GM04503 (cell line): ENCODE measurements around the gene PRRC1.

Experiments used
- DNase-seq: peaks from one replicate; pipeline ENCODE4 v3.0.0-alpha.2; 2012; ENCODE audit warnings: low read depth

Gene PRRC1

DNA sequence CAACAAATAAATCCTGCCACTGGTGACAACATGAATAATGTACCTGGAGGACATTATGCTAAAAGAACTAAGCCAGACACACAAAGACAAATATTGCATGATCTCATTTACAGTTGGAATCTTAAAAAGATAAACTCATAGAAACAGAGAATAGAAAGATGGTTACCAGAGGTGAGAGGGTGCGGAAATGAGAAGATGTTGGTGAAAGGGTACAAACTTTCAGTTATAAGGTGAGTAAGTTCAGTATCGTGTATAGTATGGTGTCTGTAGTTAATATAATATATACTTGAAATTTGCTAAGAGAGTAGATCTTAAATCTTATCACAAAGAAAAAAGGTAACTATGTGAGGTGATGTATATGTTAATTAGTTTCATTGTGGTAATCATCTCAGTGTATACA is 63.3 kb downstream of the PRRC1 start:
- DNase-seq, result no peak

- DNase-seq, result no peak
These were observed 64.0 kb downstream of the PRRC1 start for GRCh38 chr5:127581450-127581849.

- no peak for DNase-seq
These were observed 65.4 kb downstream of the PRRC1 start for GRCh38 chr5:127582773-127583370.

GRCh38 chr5:127583866-127584265 is 66.4 kb downstream of the PRRC1 start:
- DNase-seq, result no peak

DNA sequence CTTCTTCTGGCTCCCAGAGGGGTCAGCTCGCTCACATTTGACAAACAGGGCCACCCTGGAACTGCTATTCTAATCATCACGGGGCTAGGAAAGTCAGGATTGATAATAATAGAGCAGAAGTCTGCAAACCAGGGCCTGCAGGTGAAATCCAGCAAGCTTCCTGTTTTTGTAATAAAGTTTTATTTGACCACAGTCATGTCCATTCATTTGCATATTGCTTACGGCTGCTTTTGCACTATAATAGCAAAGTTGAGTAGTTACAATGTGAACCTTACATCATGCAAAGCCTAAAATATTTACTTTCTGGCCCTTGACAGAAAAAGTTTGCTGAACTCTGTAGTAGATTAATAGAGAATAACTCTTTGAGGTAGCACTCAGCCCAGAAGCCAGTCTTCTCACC is 68.2 kb downstream of the PRRC1 start:
- DNase-seq, result no peak

DNA sequence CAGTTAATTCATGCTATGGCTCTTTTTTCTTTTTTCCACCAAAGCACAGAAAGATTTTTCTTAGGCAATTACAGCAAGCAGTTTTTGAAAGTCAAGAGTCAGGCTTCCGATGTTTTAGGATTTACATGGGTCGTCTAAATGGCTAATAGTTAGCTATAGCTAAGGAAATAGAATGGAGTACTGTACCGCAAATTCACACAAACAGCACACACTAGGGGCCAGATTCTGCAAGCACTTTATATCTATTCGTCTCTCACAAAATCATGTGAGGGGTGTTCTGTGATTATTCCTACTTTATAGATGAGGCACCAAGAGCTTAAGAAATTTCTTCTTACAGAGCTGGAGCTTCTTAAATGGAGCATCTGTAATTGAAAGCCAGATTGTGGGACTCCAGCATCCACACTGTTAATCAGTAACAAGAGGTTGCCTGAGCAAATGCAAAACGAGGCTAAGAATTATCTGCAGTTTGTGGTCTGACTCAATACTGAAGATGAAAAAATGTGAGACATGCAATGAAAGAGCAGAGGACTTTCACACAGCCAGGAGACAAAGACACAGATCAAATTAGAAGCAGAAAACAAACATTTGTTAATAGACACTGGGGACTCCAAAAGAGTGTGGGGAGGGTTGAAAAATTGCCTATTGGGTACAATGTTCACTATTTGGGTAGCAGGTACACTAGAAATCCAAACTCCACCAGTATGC is 68.8 kb downstream of the PRRC1 start:
- no peak for DNase-seq

- DNase-seq, result no peak
These were observed 69.4 kb downstream of the PRRC1 start for GRCh38 chr5:127586811-127587210.

DNA sequence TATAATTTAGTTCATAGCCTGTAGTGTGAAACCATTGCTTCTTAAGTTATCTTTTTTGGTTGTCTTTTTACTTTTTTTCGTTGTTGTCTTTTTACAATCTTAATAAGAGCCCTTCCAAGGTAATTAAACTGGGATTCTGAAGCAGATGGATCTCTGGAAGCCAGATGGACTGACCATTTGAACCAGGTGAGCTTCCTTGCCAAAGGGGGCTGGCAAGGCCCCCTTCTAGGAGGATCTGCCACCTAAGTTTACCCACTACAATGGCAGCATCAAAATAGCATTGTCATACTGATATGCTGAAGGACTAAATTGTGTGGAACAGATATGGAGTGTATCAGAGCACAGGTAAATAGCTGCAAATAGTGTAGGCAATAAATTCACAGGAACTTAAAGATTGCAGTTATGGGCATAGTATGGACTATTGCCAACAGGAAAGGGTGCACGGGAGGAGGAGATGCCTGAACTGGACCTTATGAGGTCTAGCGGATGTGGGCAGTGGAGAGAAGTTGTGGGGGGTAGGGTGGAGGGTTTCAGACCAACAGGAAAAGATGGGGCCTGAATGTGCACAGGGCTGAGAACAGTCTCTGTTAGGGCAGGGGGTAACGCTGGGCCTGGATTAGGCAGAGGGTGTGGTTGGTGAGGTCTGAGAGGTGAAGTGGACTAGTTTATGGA is 69.9 kb downstream of the PRRC1 start:
- no peak for DNase-seq

GRCh38 chr5:127588368-127588767 is 70.9 kb downstream of the PRRC1 start:
- DNase-seq, result no peak

DNA sequence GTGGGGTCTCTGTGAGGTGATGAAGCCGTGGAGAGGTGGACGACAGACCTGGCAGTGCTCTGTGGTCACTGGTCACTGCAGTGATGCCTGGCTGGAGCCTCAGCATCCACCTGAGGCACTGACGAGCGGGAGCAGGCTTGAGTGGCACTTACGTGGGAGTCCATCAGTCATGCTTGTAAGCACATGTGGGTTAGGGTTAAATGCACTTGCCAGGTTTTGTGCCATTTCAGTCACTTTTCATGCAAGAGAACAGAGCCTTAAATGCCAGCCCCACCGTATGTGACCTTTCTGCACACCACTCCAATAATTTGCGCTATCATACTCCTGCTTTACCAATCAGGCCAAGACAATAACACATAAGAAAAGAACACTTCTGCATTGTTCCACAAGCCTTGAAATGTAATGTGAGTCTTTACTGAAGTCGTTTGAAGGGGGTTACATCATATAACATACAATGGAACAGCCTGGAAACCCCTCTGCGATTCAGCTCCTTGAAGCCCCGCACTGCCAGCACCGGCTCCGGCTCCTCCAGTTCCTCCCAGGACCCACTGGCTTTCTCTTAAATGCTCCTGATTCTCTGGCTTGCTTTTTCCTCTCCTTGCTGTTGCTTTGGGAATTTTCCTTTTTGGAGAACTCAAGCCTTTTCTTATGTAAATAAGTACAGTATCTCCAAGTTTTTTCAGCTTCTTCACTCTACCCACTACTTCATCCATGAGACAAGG is 72.0 kb downstream of the PRRC1 start:
- no peak for DNase-seq

GRCh38 chr5:127590156-127590722 is 72.8 kb downstream of the PRRC1 start:
- DNase-seq, result no peak

DNA sequence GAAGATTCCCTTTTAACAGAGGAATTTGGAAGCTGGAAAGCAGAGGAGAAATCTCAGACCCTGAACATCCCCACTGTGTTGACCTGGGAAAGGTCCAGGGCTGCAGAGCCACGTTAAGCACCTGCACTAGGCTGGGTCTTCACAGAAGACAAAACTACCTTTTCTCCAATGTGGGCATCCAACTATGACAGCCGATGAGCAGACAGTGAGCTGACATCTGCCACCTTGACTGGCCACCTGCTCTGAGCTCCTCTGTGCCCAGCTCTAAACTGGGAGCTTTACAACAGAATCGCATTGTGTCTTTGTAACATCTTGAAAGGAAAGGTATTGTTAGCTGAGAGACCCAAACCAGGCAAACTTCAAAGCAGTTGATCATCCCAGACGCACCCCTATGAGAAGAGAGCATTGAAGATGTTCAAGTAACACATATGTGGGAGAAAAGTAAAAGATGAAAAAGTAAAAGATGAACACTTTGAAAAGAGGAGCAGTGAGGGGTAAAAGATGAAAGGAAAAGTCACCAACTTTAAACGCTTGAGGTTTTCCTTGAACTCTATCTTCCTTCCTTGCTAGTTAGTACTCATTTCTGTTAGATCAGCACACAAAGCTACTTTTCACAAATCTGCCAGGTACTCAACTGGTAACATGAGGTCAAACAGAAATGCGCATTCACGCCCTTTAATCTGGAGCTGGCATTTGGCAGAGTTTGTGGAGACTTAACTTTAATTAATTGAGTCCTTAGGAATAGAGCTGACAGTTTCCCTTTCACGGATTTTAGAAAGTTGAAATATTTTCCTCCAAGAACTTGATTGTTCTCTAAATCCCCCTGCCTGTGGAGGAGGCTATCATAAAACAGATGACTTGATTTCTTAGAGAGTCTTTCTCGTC is 78.3 kb downstream of the PRRC1 start:
- DNase-seq, result no peak

DNA sequence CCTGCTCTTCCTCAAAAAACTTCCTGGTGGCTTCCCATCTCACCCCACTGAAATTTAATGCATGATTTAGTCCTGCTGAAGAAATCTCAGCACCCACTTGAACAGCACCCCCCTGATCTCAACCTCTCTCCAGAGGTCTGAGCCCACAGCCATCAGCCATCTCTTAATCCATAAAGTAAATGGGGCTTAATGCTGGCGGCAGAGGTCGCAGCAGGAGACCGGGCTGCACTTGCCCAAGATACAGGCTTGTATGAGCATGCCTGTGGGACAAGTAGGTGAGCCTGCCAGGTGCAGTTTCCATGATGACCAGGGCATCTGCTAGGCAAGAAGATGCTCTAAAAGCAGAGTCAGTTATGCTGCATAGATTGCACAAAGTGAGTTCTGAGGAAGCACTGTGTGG is 79.1 kb downstream of the PRRC1 start:
- DNase-seq, result no peak

DNA sequence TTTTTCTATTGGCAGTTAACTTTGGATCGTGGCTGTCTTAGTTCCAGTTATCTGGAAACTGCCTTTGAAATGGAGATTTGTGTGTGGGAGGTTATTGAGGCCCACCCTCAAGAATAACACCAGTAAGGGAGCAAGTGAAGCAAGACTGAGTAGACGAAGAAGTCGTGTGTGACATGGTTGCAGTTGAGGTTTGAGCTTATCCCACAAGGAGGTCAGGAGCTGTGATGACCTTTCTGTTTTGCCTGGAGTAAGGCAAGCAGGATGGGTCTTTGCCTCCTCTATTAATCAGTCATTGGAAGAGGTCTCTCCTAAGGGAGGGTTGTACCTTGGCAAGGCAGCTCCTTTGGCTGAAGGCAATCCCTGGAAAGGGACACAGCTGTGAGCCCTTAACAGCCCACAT is 81.9 kb downstream of the PRRC1 start:
- DNase-seq, result no peak

DNA sequence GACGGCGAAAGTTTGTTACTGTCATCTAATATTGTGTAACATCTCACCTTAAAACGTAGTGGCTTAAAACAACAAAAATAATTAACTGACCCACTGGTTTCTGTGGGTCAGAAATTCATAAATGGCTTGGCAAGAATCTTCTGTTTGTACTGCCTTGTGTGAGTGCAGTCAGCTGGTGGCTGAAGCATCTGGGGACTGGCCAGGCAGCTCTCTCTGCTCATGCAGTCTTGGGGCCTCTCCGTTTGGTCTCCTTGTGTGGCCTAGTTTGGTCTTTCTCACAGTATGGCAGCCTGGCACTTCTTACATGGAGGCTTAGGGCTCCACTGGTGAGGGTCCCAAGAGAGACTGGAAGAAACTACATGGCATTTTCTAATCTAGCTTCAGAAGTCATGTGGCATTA is 82.4 kb downstream of the PRRC1 start:
- DNase-seq, result no peak

- DNase-seq, result no peak
These were observed 83.7 kb downstream of the PRRC1 start for GRCh38 chr5:127601111-127601510.

GRCh38 chr5:127601601-127602000 is 84.2 kb downstream of the PRRC1 start:
- DNase-seq, result no peak

DNA sequence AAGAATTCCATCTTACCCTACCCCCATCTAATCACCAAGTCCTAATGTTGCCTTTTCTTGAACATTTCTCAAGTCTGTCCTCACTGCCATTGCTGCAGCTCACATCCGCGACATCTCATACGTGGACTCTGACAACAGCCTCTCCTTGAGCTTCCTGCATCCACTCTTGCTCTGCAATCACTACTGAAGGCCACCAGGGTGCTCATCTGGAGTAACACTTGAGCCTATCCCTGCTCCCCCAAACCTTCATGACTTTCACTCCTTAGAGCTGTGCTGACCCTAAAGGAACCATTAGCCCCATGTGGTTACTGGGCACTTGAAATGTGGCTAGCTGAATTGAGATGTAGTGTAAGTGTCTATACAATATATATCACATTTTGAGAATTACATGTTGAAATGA is 85.0 kb downstream of the PRRC1 start:
- no peak for DNase-seq

- no peak for DNase-seq
These were observed 85.7 kb downstream of the PRRC1 start for GRCh38 chr5:127602896-127603844.
